ENCODE measurements around the gene MICB.

- TF ChIP-seq EZH2 (optimal IDR thresholded peaks at IDR 0.05; ENCODE audit: low read depth, low read length) = no peak
- no peak for TF ChIP-seq CTCF (IDR thresholded peaks at IDR 0.05; ENCODE audit: low read length)
- TF ChIP-seq EZH2phosphoT487 (IDR thresholded peaks at IDR 0.05; ENCODE audit: low read length) = no peak
Measured at GRCh38 chr6:31483392-31483791, 14.6 kb upstream of the MICB start.

Measured in MM.1S (cell line).